Adrenal gland (tissue), 19 donors: ENCODE results near the gene CEPT1. TPM values are rescaled to one million over a fixed set of nuclear protein-coding genes. Genes with fewer than 3 reads are reported as not detected.
"Not testable (repeated sequence)": the region's sequence is repeated elsewhere in the genome, so short reads cannot be mapped to it uniquely, and the experiment has no call there.

Experiments
- DNase-seq, 7 donors: peaks; one replicate each; pipeline ENCODE4 v3.0.0-alpha.2; 2019 to 2020
- H3K27ac ChIP-seq, 5 donors: fragments of 200-600 bp; sonication (generic) in 4 of 5; 1 replicate in 3 of 5; 2 replicates in 2 of 5; pipeline versions ENCODE4 v1.5.1 to v1.8.0; 2016 to 2020; ENCODE audit warnings: mild to moderate bottlenecking in 1 of 5
- H3K27me3 ChIP-seq: fragments of 200-600 bp; 2 replicates; pipeline ENCODE4 v1.8.0; 2021
- H3K36me3 ChIP-seq, 2 donors: fragments of 200-600 bp; replicated peaks in 1 of 2; 1 replicate in 1 of 2; 2 replicates in 1 of 2; pipeline versions ENCODE4 v1.5.1 to v1.8.0; 2018 to 2022
- H3K4me1 ChIP-seq, 2 donors: fragments of 200-600 bp; replicated peaks in 1 of 2; 1 replicate in 1 of 2; 2 replicates in 1 of 2; pipeline versions ENCODE4 v1.5.1 to v1.8.0; 2018 to 2021
- H3K4me3 ChIP-seq, 4 donors: fragments of 200-600 bp; sonication (generic) in 3 of 4; one replicate each; pipeline ENCODE4 v1.5.1; 2016 to 2018
- H3K9me3 ChIP-seq, 3 donors: fragments of 200-600 bp; sonication (generic) in 1 of 3; replicated peaks in 1 of 3; 1 replicate in 2 of 3; 2 replicates in 1 of 3; pipeline versions ENCODE4 v1.5.1 to v1.8.0; 2016 to 2021
- POLR2A ChIP-seq, 2 donors: fragments of 450-650 bp; IDR thresholded peaks; one replicate each; pipeline ENCODE4 v1.6.1; 2017; ENCODE audit warnings: antibody characterized with exemption in 2 of 2, mild to moderate bottlenecking in 2 of 2, moderate library complexity in 1 of 2
- WGBS, 4 donors: extraction: QIAGEN DNeasy Blood & Tissue Kit in 2 of 4; methylation state at CpG; one replicate each; pipeline versions ENCODE4 v1.1.5 to v1.1.7; 2013 to 2017; 5-methylcytosine and 5-hydroxymethylcytosine counted together
- intact Hi-C, 2 donors: fragments of 100-400 bp; cut with DNase I; formaldehyde crosslinking; loops; one replicate each; pipeline versions ENCODE4 v1.14.1 to v1.15.0; 2022 to 2023
- long read RNA-seq, 10 donors: library from polyadenylated mRNA in 3 of 10; unstranded in 2 of 10; stranded (forward) in 1 of 10; transcript quantifications; one replicate each; pipeline ENCODE4 v2.0.0 and lab custom pipeline, GENCODE V29; 2021 to 2026
- polyA plus RNA-seq, 3 donors: library from polyadenylated mRNA; stranded (reverse); fragments of 200-250 nt in 2 of 3; fragments of 350-450 nt in 1 of 3; fragmentation: Illumina TruSeq in 1 of 3; extraction: RNeasy Lipid Tissue Mini Kit (QIAGEN cat#74804) in 1 of 3; gene quantifications; one replicate each; pipeline ENCODE4 v1.2.3, GENCODE V29; 2013 to 2014
- total RNA-seq, 9 donors: library from RNA; depleted of rRNA in 4 of 9; stranded (reverse); fragments of >200 nt in 4 of 9; fragments of 120-200 nt in 1 of 9; fragmentation: NEBNext Ultra II Directional in 1 of 9; extraction: Animal tissue kit (Norgen Biotek cat#: 25700) in 1 of 9; gene quantifications; one replicate each; pipeline versions ENCODE4 v1.1.0 to v1.2.4, GENCODE V29; 2013 to 2023
- TF ChIP-seq, protein P1 (sequence below), 6 experiments: fragments of 450-650 bp in 4 of 6; fragments of 200-600 bp in 2 of 6; sonication (generic) in 1 of 6; IDR thresholded peaks; 1 replicate in 5 of 6; 2 replicates in 1 of 6; pipeline versions ENCODE4 v1.5.1 to v1.8.0; 2016 to 2021; ENCODE audit warnings: antibody characterized with exemption in 6 of 6, mild to moderate bottlenecking in 2 of 6, moderate library complexity in 1 of 6
- donor health status: healthy with polysubstance abuse.
- donor health status: Bipolar disorder and iron deficiency.
- donor health status: DM: yes; HTN: yes; CAD: no.
- donor health status: DM: no; HTN: no; CAD: no.
- donor health status: DM: no; HTN: no; CAD: no.
- donor health status: DM: yes; HTN: yes; CAD: no.

Gene CEPT1
- total RNA-seq (10 to 100 TPM; 30.3 to 47.0 (median 39.9) TPM), polyA plus RNA-seq (10 to 100 TPM; 17.0 to 55.8 (median 21.7) TPM)
- long read RNA-seq, donor 1, full-length matches to known transcripts = 15 of 44 reads
- long read RNA-seq, donor 1, partial matches to known transcripts = 29 of 44 reads
- long read RNA-seq, donor 1, other reads (novel, unspliced or antisense) = 0 of 44 reads
- long read RNA-seq, donor 2, partial matches to known transcripts = 0 of 7 reads
- long read RNA-seq, donor 2, other reads (novel, unspliced or antisense) = 0 of 7 reads
- long read RNA-seq, donor 3, full-length matches to known transcripts = 10 of 10 reads
- long read RNA-seq, donor 3, partial matches to known transcripts = 0 of 10 reads
- long read RNA-seq, donor 3, other reads (novel, unspliced or antisense) = 0 of 10 reads
- long read RNA-seq, donor 4, transcript CEPT1-201 (9 exons, 2,198 nt) = major isoform, 11 of 18 reads
- long read RNA-seq, donor 4, partial matches to known transcripts = 3 of 18 reads
- long read RNA-seq, donor 4, other reads (novel, unspliced or antisense) = 2 of 18 reads
- long read RNA-seq, donor 5, transcript CEPT1-201 (9 exons, 2,198 nt) = major isoform, 16 of 24 reads
- long read RNA-seq, donor 5, partial matches to known transcripts = 1 of 24 reads
- long read RNA-seq, donor 5, other reads (novel, unspliced or antisense) = 5 of 24 reads
- long read RNA-seq, donor 6, transcript CEPT1-201 (9 exons, 2,198 nt) = major isoform, 13 of 19 reads
- long read RNA-seq, donor 6, partial matches to known transcripts = 2 of 19 reads
- long read RNA-seq, donor 6, other reads (novel, unspliced or antisense) = 3 of 19 reads
- long read RNA-seq, donor 7, partial matches to known transcripts = 0 of 3 reads
- long read RNA-seq, donor 7, other reads (novel, unspliced or antisense) = 0 of 3 reads
- long read RNA-seq, donor 8, transcript CEPT1-201 (9 exons, 2,198 nt) = major isoform, 8 of 22 reads
- long read RNA-seq, donor 8, partial matches to known transcripts = 14 of 22 reads
- long read RNA-seq, donor 8, other reads (novel, unspliced or antisense) = 0 of 22 reads
- long read RNA-seq, donor 9, full-length matches to known transcripts = 10 of 39 reads
- long read RNA-seq, donor 9, partial matches to known transcripts = 14 of 39 reads
- long read RNA-seq, donor 9, other reads (novel, unspliced or antisense) = 15 of 39 reads
- long read RNA-seq, donor 10, partial matches to known transcripts = 0 of 1 reads
- long read RNA-seq, donor 10, other reads (novel, unspliced or antisense) = 0 of 1 reads

DNA sequence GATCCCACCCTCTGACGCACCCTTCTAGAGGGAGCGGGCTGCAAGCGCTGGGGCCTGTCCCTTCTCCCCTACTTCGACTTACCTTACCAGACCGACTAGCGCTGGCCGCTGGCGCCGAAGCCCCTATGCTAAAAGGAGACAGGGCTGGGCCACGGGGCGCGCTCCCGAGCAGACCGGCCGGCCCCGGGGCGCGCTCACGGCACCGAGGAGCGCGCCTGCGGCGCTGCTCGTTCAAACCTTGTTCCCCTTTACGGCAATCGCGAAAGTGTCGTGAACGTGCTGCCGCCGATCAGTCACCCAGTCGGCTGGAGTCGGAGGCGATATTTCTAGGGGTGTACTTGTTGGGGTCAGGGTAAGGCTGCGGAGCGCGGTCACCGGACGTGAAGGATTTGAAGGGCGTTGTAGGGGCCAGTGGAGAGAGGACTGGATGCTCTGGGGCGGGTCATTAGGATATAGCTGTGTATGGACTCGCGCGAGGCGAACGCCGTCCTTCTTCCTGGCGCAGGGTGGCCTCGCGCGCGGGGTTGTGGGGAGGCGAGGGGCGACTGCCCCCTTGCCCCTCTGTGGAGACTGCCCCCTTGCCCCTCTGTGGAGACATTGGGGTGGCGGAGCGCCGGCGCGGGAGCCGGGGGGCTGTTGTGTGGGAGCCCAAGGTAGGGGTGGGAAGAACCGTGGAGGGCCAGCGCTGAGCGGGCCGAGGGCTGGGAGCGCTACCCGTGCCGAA lies at the start of gene CEPT1, which contains the start of gene DRAM2:
CEPT1 (plus strand) TSS at position 268 of the 724 bp plus-strand sequence. CDS start 7,492 bp downstream, outside the sequence.
DRAM2 (minus strand) TSS at position 138 of the 724 bp plus-strand sequence. CDS start 8,539 bp downstream, outside the sequence.
- TF ChIP-seq, protein P1, sequence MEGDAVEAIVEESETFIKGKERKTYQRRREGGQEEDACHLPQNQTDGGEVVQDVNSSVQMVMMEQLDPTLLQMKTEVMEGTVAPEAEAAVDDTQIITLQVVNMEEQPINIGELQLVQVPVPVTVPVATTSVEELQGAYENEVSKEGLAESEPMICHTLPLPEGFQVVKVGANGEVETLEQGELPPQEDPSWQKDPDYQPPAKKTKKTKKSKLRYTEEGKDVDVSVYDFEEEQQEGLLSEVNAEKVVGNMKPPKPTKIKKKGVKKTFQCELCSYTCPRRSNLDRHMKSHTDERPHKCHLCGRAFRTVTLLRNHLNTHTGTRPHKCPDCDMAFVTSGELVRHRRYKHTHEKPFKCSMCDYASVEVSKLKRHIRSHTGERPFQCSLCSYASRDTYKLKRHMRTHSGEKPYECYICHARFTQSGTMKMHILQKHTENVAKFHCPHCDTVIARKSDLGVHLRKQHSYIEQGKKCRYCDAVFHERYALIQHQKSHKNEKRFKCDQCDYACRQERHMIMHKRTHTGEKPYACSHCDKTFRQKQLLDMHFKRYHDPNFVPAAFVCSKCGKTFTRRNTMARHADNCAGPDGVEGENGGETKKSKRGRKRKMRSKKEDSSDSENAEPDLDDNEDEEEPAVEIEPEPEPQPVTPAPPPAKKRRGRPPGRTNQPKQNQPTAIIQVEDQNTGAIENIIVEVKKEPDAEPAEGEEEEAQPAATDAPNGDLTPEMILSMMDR (IDR thresholded peaks at IDR 0.05) = no peak
- TF ChIP-seq POLR2A (IDR thresholded peaks at IDR 0.05) = peak; percentile 62 to 72
- Histone ChIP-seq H3K4me1 (peaks cover 18 to 33% of the 10 kb centered on the region in 2 donors), H3K27ac (peak within 1 kb of the TSS; percentile 80 to 92 (median 91)), H3K27me3 (no peaks in the 10 kb centered on the region), H3K4me3 (peak within 1 kb of the TSS; percentile 71 to 99 (median 88)), H3K36me3 (no peaks in the 10 kb centered on the region), H3K9me3 (no peaks in the 10 kb centered on the region)
- 0% methylated on average over 5 to 68 of the region's 68 CpGs for WGBS, 4 donors
- peak; percentile 95 to 97 (median 96) for DNase-seq
- intact Hi-C loops = no loop called here

DNA sequence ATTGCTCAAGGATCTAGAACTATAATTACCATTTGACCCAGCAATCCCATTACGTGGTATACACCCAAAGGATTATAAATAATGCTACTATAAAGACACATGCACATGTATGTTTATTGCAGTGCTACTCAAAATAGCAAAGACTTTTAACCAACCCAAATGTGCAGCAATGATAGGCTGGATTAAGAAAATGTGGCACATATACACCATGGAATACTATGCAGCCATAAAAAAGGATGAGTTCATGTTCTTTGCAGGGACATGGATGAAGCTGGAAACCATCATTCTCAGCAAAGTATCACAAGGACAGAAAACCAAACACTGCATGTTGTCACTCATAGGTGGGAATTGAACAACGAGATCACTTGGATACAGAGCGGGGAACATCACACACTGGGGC lies 44.6 kb upstream of the CEPT1 start:
- H3K36me3 ChIP-seq, H3K27me3 ChIP-seq, H3K4me1 ChIP-seq, DNase-seq, H3K4me3 ChIP-seq, H3K27ac ChIP-seq, H3K9me3 ChIP-seq, intact Hi-C loops: not testable (repeated sequence)
- WGBS, 4 donors = 87 to 95% (median 90%) methylated on average over 3 of the region's 3 CpGs

DNA sequence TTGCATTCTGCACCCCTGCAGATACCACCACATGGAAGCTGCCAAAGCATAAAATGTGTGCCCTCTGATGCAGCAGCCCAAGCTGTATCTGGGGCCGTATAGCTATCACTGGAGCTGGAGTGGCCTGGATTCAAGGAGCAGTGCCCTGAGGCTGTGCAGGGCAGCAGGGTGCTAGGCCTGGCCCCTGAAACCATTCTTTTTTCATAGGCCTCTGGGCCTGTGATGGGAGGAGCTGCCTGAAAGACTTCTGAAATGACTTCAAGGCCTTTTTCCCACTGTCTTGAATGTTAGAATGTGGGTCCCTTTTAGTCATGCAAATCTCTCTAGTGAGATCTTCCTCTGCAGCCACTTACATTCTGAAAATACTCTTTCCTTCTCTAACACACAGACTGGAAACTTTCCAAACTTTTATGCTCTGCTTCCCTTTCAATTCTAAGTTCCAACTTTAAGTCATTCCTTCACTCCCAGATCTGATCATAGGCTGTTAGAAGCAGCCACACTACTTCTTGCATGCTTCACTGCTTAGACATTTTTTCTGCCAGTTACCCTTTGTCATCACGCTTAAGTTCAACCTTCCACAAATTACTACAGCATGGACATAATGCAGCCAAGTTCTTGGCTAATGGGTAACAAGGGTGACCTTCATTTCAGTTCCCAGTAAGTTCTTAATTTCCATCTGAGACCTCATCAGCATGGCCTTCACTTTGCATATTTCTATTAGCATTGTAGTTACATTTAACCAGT lies 42.5 kb upstream of the CEPT1 start:
- H3K27me3 ChIP-seq = no peaks in the 10 kb centered on the region
- DNase-seq = no peak
- no peaks in the 10 kb centered on the region for H3K36me3 ChIP-seq
- intact Hi-C loops = no loop called here
- peaks cover 0 to 4% (median 0%) of the 10 kb centered on the region in 3 donors for H3K9me3 ChIP-seq
- WGBS, 4 donors = 72 to 94% (median 79%) methylated on average over 1 to 2 of the region's 2 CpGs
- H3K27ac ChIP-seq = no peak overlapping the region
- TF ChIP-seq POLR2A (IDR thresholded peaks at IDR 0.05) = no peak
- TF ChIP-seq, protein P1 (IDR thresholded peaks at IDR 0.05) = no peak
- no peaks in the 10 kb centered on the region for H3K4me1 ChIP-seq
- H3K4me3 ChIP-seq = no peak overlapping the region
